ENCODE measurements around the gene ARMC5.
"Not testable (repeated sequence)": the region's sequence is repeated elsewhere in the genome, so short reads cannot be mapped to it uniquely, and the experiment has no call there.

Gene ARMC5

GRCh38 chr16:31458844-31459686, at the start of gene ARMC5:
Gene ARMC5, plus strand, starts transcription at chr16:31459501. Its CDS starts 24 bp downstream, at chr16:31459525.
- DNase-seq (ENCODE audit: low spot score): peak; percentile 98

GRCh38 chr16:31410082-31410481, 49.2 kb upstream of the ARMC5 start:
- no peak for DNase-seq (ENCODE audit: low spot score)

GRCh38 chr16:31411024-31411844, 48.1 kb upstream of the ARMC5 start:
- DNase-seq (ENCODE audit: low spot score): no peak

- DNase-seq (ENCODE audit: low spot score): no peak
Measured at GRCh38 chr16:31412750-31413149, 46.6 kb upstream of the ARMC5 start.

GRCh38 chr16:31413381-31413780, 45.9 kb upstream of the ARMC5 start:
- no peak for DNase-seq (ENCODE audit: low spot score)

- DNase-seq (ENCODE audit: low spot score): no peak
Measured at GRCh38 chr16:31413943-31414342, 45.4 kb upstream of the ARMC5 start.

GRCh38 chr16:31414706-31415105, 44.6 kb upstream of the ARMC5 start:
- no peak for DNase-seq (ENCODE audit: low spot score)

- no peak for DNase-seq (ENCODE audit: low spot score)
Measured at GRCh38 chr16:31416371-31416770, 42.9 kb upstream of the ARMC5 start.

- not testable (repeated sequence) for DNase-seq (ENCODE audit: low spot score)
Measured at GRCh38 chr16:31417036-31417435, 42.3 kb upstream of the ARMC5 start.

GRCh38 chr16:31417916-31418315, 41.4 kb upstream of the ARMC5 start:
- no peak for DNase-seq (ENCODE audit: low spot score)

- DNase-seq (ENCODE audit: low spot score): peak; percentile 39
Measured at GRCh38 chr16:31420037-31420436, 39.3 kb upstream of the ARMC5 start.

- DNase-seq (ENCODE audit: low spot score): peak; percentile 84
Measured at GRCh38 chr16:31421587-31421986, 37.7 kb upstream of the ARMC5 start.

GRCh38 chr16:31423241-31423640, 36.1 kb upstream of the ARMC5 start:
- no peak for DNase-seq (ENCODE audit: low spot score)

- DNase-seq (ENCODE audit: low spot score): no peak
Measured at GRCh38 chr16:31423801-31424200, 35.5 kb upstream of the ARMC5 start.

- DNase-seq (ENCODE audit: low spot score): peak; percentile 21
Measured at GRCh38 chr16:31427441-31428278, 31.6 kb upstream of the ARMC5 start.

- no peak for DNase-seq (ENCODE audit: low spot score)
Measured at GRCh38 chr16:31428279-31428597, 31.1 kb upstream of the ARMC5 start, which contains the start of gene COX6A2. Gene COX6A2, minus strand, starts transcription at chr16:31428360. Its CDS starts 35 bp downstream, at chr16:31428325.

GRCh38 chr16:31428638-31429247, 30.6 kb upstream of the ARMC5 start:
- DNase-seq (ENCODE audit: low spot score): no peak

- no peak for DNase-seq (ENCODE audit: low spot score)
Measured at GRCh38 chr16:31429314-31429713, 30.0 kb upstream of the ARMC5 start.

- no peak for DNase-seq (ENCODE audit: low spot score)
Measured at GRCh38 chr16:31429796-31430195, 29.5 kb upstream of the ARMC5 start.

- no peak for DNase-seq (ENCODE audit: low spot score)
Measured at GRCh38 chr16:31430380-31431052, 28.8 kb upstream of the ARMC5 start.

Data from activated CD4-positive, alpha-beta T cell treated with anti-CD3 and anti-CD28 coated beads, Interleukin-2, Interleukin-4, amounts not matched to agents 100 ng/mL and 50 ng/mL, durations not matched to agents 16 hours and 8 hours (primary cell).